GM06990 (cell line): ENCODE measurements around the gene CSMD2.
"Not testable (repeated sequence)": the region's sequence is repeated elsewhere in the genome, so short reads cannot be mapped to it uniquely, and the experiment has no call there.

ENCODE experiments used
- DNase-seq: peaks from one replicate; pipeline ENCODE4 v3.0.0-alpha.2; 2011; ENCODE audit not compliant: insufficient read length; ENCODE audit errors: extremely low read depth
- H3K27me3 ChIP-seq: replicated peaks from 2 replicates; pipeline ENCODE4 v1.6.0; 2011; ENCODE audit warnings: low read length; ENCODE audit not compliant: control insufficient read depth, insufficient read depth
- H3K36me3 ChIP-seq: 2 replicates; pipeline ENCODE4 v1.5.1; 2011; ENCODE audit warnings: low read length; ENCODE audit not compliant: control insufficient read depth, insufficient read depth
- H3K4me3 ChIP-seq: replicated peaks from 2 replicates; pipeline ENCODE4 v1.5.1; 2011; ENCODE audit warnings: low read depth, mild to moderate bottlenecking, control low read depth, low read length
- CTCF ChIP-seq: IDR thresholded peaks from 2 replicates; pipeline ENCODE4 v1.5.1; 2011; ENCODE audit warnings: low read length, control low read depth, mild to moderate bottlenecking, inconsistent platforms; ENCODE audit not compliant: insufficient read depth, poor library complexity, severe bottlenecking

Gene CSMD2

GRCh38 chr1:34100332-34100731 is 64.7 kb downstream of the CSMD2 start:
- DNase-seq: no peak
- no peak for TF ChIP-seq CTCF
- Histone ChIP-seq H3K36me3 (no peaks in the 10 kb centered on the region), H3K4me3 (no peak overlapping the region), H3K27me3 (no peaks in the 10 kb centered on the region; the same call in 1 of the 2 replicates)

GRCh38 chr1:34092399-34092798 is 72.6 kb downstream of the CSMD2 start:
- not testable (repeated sequence) for DNase-seq, H3K27me3 ChIP-seq, H3K36me3 ChIP-seq, H3K4me3 ChIP-seq

GRCh38 chr1:34089731-34090130 is 75.3 kb downstream of the CSMD2 start:
- no peak for TF ChIP-seq CTCF
- Histone ChIP-seq H3K4me3 (no peak overlapping the region), H3K27me3 (no peaks in the 10 kb centered on the region; the same call in 1 of the 2 replicates), H3K36me3 (no peaks in the 10 kb centered on the region)
- no peak for DNase-seq

GRCh38 chr1:34087986-34088385 is 77.0 kb downstream of the CSMD2 start:
- Histone ChIP-seq H3K27me3 (no peaks in the 10 kb centered on the region; the same call in 1 of the 2 replicates), H3K36me3 (no peaks in the 10 kb centered on the region), H3K4me3 (no peak overlapping the region)
- TF ChIP-seq CTCF: no peak
- DNase-seq: no peak

GRCh38 chr1:34086561-34086960 is 78.5 kb downstream of the CSMD2 start:
- H3K36me3 ChIP-seq: no peaks in the 10 kb centered on the region
- DNase-seq: no peak
- no peaks in the 10 kb centered on the region; the same call in 1 of the 2 replicates for H3K27me3 ChIP-seq
- no peak for TF ChIP-seq CTCF
- no peak overlapping the region for H3K4me3 ChIP-seq

GRCh38 chr1:34083974-34084373 is 81.1 kb downstream of the CSMD2 start:
- no peak for DNase-seq
- Histone ChIP-seq H3K27me3 (no peaks in the 10 kb centered on the region), H3K36me3 (no peaks in the 10 kb centered on the region), H3K4me3 (no peak overlapping the region)
- no peak for TF ChIP-seq CTCF

- not testable (repeated sequence) for DNase-seq, H3K27me3 ChIP-seq, H3K4me3 ChIP-seq, H3K36me3 ChIP-seq
Observed at GRCh38 chr1:34082085-34082670, 82.9 kb downstream of the CSMD2 start.
